Measurements from ENCODE around the gene ELP1.

The ELP1 gene

DNA sequence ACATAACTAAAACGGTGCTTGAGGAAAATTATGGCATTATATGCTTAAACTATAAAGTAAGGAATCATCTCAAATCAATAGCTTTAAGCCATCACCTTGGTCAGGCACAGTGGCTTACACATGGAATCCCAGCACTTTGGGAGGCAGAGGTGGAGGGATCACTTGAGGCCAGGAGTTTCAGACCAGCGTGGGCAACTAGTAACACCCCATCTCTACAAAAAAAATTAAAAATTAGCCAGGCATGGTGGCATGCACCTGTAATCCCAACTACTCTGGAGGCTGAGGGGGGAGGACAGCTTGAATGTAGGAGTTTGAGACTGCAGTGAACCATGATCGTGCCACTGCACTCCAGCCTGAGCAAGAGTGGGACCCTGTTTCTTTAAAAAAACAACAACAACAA, 49.2 kb downstream of the ELP1 start:
- H3K4me3 ChIP-seq (ENCODE audit: low read length in 2 of 2), result no peak overlapping the region
- no peaks in the 10 kb centered on the region for H3K4me1 ChIP-seq (ENCODE audit: control insufficient read depth, insufficient read depth, low read length)
- H3K9ac ChIP-seq (ENCODE audit: low read length in 2 of 2), result no peak overlapping the region
- no peak overlapping the region for H3K27ac ChIP-seq (ENCODE audit: low read length)
- peaks cover 24 to 27% of the 10 kb centered on the region in 2 donors for H3K36me3 ChIP-seq (ENCODE audit: control insufficient read depth in 2 of 2, insufficient read depth in 2 of 2, low read length in 2 of 2)
- H3K9me3 ChIP-seq (ENCODE audit: control insufficient read depth in 2 of 2, low read length in 2 of 2), result no peaks in the 10 kb centered on the region
- H3K27me3 ChIP-seq (ENCODE audit: control insufficient read depth in 1 of 2, insufficient read depth in 2 of 2, low read length in 2 of 2), result no peaks in the 10 kb centered on the region

- Histone ChIP-seq H3K36me3 (ENCODE audit: control insufficient read depth in 2 of 2, insufficient read depth in 2 of 2, low read length in 2 of 2) (peaks cover 33 to 35% of the 10 kb centered on the region in 2 donors), H3K4me1 (ENCODE audit: control insufficient read depth, insufficient read depth, low read length) (no peaks in the 10 kb centered on the region), H3K4me3 (ENCODE audit: low read length in 2 of 2) (no peak overlapping the region), H3K27ac (ENCODE audit: low read length) (no peak overlapping the region), H3K9ac (ENCODE audit: low read length in 2 of 2) (no peak overlapping the region), H3K27me3 (ENCODE audit: control insufficient read depth in 1 of 2, insufficient read depth in 2 of 2, low read length in 2 of 2) (no peaks in the 10 kb centered on the region), H3K9me3 (ENCODE audit: control insufficient read depth in 2 of 2, low read length in 2 of 2) (no peaks in the 10 kb centered on the region)
These were observed 50.8 kb downstream of the ELP1 start for GRCh38 chr9:108883085-108883484.

DNA sequence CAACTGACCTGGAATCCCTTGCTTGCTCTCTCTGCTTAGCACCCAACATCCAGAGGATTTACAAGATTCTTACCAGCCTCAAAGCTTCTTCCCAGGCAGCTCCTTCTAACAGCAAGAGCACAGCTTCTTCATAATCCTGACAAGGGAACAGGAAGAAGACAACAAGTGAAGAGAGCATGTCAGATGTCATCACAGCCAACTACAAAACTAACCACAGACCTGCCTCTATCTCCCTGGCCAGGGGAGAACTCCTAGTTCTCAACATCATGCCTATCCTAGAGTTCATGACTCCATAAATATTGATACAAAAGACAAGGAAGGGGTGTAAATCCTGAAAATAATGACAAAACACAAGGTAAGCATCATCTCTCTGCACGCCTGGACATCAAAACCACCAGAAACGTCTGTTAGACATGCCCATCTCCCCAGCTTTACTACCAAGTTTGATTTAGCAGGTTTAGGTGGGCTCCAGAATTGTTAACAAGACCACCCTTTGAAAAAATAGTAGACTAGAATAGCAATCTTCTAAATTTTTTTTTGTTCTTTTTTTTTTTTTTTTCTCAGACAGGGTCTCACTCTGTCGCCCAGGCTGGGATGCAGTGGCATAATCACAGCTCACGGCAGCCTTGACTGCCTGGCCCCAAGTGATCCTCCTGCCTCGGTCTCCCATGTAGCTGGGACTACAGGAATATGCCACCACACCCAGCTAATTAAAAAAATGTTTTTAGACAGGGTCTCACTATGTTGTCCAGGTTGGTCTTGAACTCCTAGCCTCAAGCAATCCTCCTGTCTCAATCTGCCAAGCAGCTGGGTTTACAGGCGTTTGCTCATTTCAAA, 51.7 kb downstream of the ELP1 start:
- H3K27me3 ChIP-seq (ENCODE audit: control insufficient read depth in 1 of 2, insufficient read depth in 2 of 2, low read length in 2 of 2), result no peaks in the 10 kb centered on the region
- no peak overlapping the region for H3K9ac ChIP-seq (ENCODE audit: low read length in 2 of 2)
- H3K27ac ChIP-seq (ENCODE audit: low read length), result no peak overlapping the region
- no peak overlapping the region for H3K4me3 ChIP-seq (ENCODE audit: low read length in 2 of 2)
- peaks cover 36 to 40% of the 10 kb centered on the region in 2 donors for H3K36me3 ChIP-seq (ENCODE audit: control insufficient read depth in 2 of 2, insufficient read depth in 2 of 2, low read length in 2 of 2)
- H3K4me1 ChIP-seq (ENCODE audit: control insufficient read depth, insufficient read depth, low read length), result no peaks in the 10 kb centered on the region
- H3K9me3 ChIP-seq (ENCODE audit: control insufficient read depth in 2 of 2, low read length in 2 of 2), result no peaks in the 10 kb centered on the region

- no peaks in the 10 kb centered on the region for H3K9me3 ChIP-seq (ENCODE audit: control insufficient read depth in 2 of 2, low read length in 2 of 2)
- H3K36me3 ChIP-seq (ENCODE audit: control insufficient read depth in 2 of 2, insufficient read depth in 2 of 2, low read length in 2 of 2), result peaks cover 42 to 45% of the 10 kb centered on the region in 2 donors
- no peak overlapping the region for H3K9ac ChIP-seq (ENCODE audit: low read length in 2 of 2)
These were observed 53.1 kb downstream of the ELP1 start for GRCh38 chr9:108880738-108881316.

GRCh38 chr9:108877524-108877923, 56.4 kb downstream of the ELP1 start:
- Histone ChIP-seq H3K9ac (ENCODE audit: low read length in 2 of 2) (no peak overlapping the region), H3K27ac (ENCODE audit: low read length) (no peak overlapping the region), H3K36me3 (ENCODE audit: control insufficient read depth in 2 of 2, insufficient read depth in 2 of 2, low read length in 2 of 2) (peaks cover 49 to 59% of the 10 kb centered on the region in 2 donors), H3K4me3 (ENCODE audit: low read length in 2 of 2) (no peak overlapping the region), H3K9me3 (ENCODE audit: control insufficient read depth in 2 of 2, low read length in 2 of 2) (no peaks in the 10 kb centered on the region), H3K4me1 (ENCODE audit: control insufficient read depth, insufficient read depth, low read length) (no peaks in the 10 kb centered on the region), H3K27me3 (ENCODE audit: control insufficient read depth in 1 of 2, insufficient read depth in 2 of 2, low read length in 2 of 2) (no peaks in the 10 kb centered on the region)

More at GRCh38 chr9:108880738-108881316, 53.1 kb downstream of the ELP1 start:
- H3K4me3 ChIP-seq (ENCODE audit: low read length in 2 of 2), result no peak overlapping the region
- no peaks in the 10 kb centered on the region for H3K4me1 ChIP-seq (ENCODE audit: control insufficient read depth, insufficient read depth, low read length)
- H3K27me3 ChIP-seq (ENCODE audit: control insufficient read depth in 1 of 2, insufficient read depth in 2 of 2, low read length in 2 of 2), result no peaks in the 10 kb centered on the region
- H3K27ac ChIP-seq (ENCODE audit: low read length), result no peak overlapping the region

- Histone ChIP-seq H3K9ac (ENCODE audit: low read length in 2 of 2) (no peak overlapping the region), H3K27me3 (ENCODE audit: control insufficient read depth in 1 of 2, insufficient read depth in 2 of 2, low read length in 2 of 2) (no peaks in the 10 kb centered on the region), H3K27ac (ENCODE audit: low read length) (no peak overlapping the region), H3K9me3 (ENCODE audit: control insufficient read depth in 2 of 2, low read length in 2 of 2) (no peaks in the 10 kb centered on the region), H3K36me3 (ENCODE audit: control insufficient read depth in 2 of 2, insufficient read depth in 2 of 2, low read length in 2 of 2) (peaks cover 50 to 58% of the 10 kb centered on the region in 2 donors), H3K4me1 (ENCODE audit: control insufficient read depth, insufficient read depth, low read length) (no peaks in the 10 kb centered on the region), H3K4me3 (ENCODE audit: low read length in 2 of 2) (no peak overlapping the region)
These were observed 57.5 kb downstream of the ELP1 start for GRCh38 chr9:108876425-108876824.

DNA sequence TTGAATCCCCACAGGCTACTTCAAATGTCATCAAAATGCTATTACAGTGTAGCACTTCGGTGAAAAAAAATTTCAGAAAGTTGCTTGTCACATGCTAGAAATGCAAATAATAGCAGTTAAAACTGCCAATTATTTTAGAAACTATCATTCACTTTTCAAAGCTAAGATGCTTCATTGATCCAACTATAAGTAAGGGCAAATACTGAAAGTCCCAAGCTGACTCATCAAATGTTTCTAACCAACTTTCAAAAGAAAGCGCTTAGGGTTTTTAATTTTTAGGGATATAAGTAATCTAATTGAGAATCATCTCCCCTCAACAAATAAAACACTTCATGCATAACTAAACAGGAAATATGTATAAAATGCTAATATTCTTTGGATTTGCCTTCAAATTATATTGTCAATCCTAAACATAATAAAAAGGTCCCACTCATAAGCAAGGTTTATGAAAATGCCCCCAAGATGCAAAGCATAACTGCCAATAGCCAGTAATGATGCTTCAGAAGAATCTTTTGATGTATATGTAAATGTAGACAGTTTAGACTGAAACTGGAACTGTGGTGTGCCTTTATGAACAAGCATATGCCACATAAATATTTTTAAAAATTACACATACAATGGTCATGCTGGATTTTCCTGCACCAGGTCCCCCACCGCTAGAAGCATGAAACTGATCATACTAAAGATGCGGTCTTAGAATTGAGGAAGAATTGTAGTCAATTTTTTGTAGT, 59.7 kb downstream of the ELP1 start:
- Histone ChIP-seq H3K9ac (ENCODE audit: low read length in 2 of 2) (no peak overlapping the region), H3K27ac (ENCODE audit: low read length) (no peak overlapping the region), H3K36me3 (ENCODE audit: control insufficient read depth in 2 of 2, insufficient read depth in 2 of 2, low read length in 2 of 2) (peaks cover 45 to 48% of the 10 kb centered on the region in 2 donors)

DNA sequence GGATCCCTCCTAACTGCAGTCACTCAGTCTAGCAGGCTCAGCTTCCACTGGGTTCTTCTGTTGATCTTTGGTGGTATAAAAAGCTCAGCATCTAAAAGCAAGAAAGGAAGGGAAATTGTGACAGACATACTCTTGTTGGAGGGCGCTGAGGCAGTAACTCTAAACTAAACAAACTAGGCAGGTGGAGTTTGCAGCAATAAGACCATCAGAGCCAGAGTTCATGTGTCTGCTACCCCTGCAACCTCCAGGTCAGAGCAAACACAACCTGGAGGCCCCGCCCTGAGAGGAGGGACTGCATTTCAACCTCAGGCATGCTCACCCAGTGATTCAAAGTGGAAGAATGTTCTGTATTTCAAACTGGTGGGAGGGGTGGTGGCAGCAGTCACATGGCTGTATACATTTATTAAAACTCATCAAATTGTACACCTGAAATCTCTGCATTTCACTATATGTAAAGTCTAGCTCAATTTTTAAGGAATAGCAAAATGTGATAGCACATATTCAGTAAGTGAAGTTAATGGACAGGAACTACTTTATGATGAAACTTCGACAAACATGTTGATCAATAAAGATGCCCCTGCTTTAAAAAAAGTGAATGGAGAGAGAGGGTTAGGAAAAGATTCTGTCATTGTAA, 64.7 kb downstream of the ELP1 start:
- Histone ChIP-seq H3K9ac (ENCODE audit: low read length in 2 of 2) (no peak overlapping the region), H3K9me3 (ENCODE audit: control insufficient read depth in 2 of 2, low read length in 2 of 2) (no peaks in the 10 kb centered on the region), H3K27ac (ENCODE audit: low read length) (no peak overlapping the region), H3K4me3 (ENCODE audit: low read length in 2 of 2) (no peak overlapping the region), H3K36me3 (ENCODE audit: control insufficient read depth in 2 of 2, insufficient read depth in 2 of 2, low read length in 2 of 2) (peaks cover 20 to 21% of the 10 kb centered on the region in 2 donors), H3K4me1 (ENCODE audit: control insufficient read depth, insufficient read depth, low read length) (no peaks in the 10 kb centered on the region), H3K27me3 (ENCODE audit: control insufficient read depth in 1 of 2, insufficient read depth in 2 of 2, low read length in 2 of 2) (no peaks in the 10 kb centered on the region)

More for the DNA sequence above, 59.7 kb downstream of the ELP1 start:
- Histone ChIP-seq H3K4me3 (ENCODE audit: low read length in 2 of 2) (no peak overlapping the region), H3K4me1 (ENCODE audit: control insufficient read depth, insufficient read depth, low read length) (no peaks in the 10 kb centered on the region), H3K9me3 (ENCODE audit: control insufficient read depth in 2 of 2, low read length in 2 of 2) (no peaks in the 10 kb centered on the region), H3K27me3 (ENCODE audit: control insufficient read depth in 1 of 2, insufficient read depth in 2 of 2, low read length in 2 of 2) (no peaks in the 10 kb centered on the region)

GRCh38 chr9:108867829-108868228, 66.1 kb downstream of the ELP1 start:
- no peaks in the 10 kb centered on the region for H3K27me3 ChIP-seq (ENCODE audit: control insufficient read depth in 1 of 2, insufficient read depth in 2 of 2, low read length in 2 of 2)
- peaks cover 12 to 18% of the 10 kb centered on the region in 2 donors for H3K36me3 ChIP-seq (ENCODE audit: control insufficient read depth in 2 of 2, insufficient read depth in 2 of 2, low read length in 2 of 2)
- H3K9me3 ChIP-seq (ENCODE audit: control insufficient read depth in 2 of 2, low read length in 2 of 2), result no peaks in the 10 kb centered on the region
- no peak overlapping the region for H3K27ac ChIP-seq (ENCODE audit: low read length)
- H3K4me3 ChIP-seq (ENCODE audit: low read length in 2 of 2), result no peak overlapping the region
- H3K4me1 ChIP-seq (ENCODE audit: control insufficient read depth, insufficient read depth, low read length), result no peaks in the 10 kb centered on the region
- H3K9ac ChIP-seq (ENCODE audit: low read length in 2 of 2), result no peak overlapping the region

- H3K9ac ChIP-seq (ENCODE audit: low read length in 2 of 2), result no peak overlapping the region
- no peak overlapping the region for H3K4me3 ChIP-seq (ENCODE audit: low read length in 2 of 2)
- H3K27ac ChIP-seq (ENCODE audit: low read length), result no peak overlapping the region
- H3K27me3 ChIP-seq (ENCODE audit: control insufficient read depth in 1 of 2, insufficient read depth in 2 of 2, low read length in 2 of 2), result no peaks in the 10 kb centered on the region
- H3K4me1 ChIP-seq (ENCODE audit: control insufficient read depth, insufficient read depth, low read length), result no peaks in the 10 kb centered on the region
- H3K36me3 ChIP-seq (ENCODE audit: control insufficient read depth in 2 of 2, insufficient read depth in 2 of 2, low read length in 2 of 2), result peaks cover 11 to 18% of the 10 kb centered on the region in 2 donors
- H3K9me3 ChIP-seq (ENCODE audit: control insufficient read depth in 2 of 2, low read length in 2 of 2), result no peaks in the 10 kb centered on the region
These were observed 66.8 kb downstream of the ELP1 start for GRCh38 chr9:108867116-108867515.

Measured in stomach smooth muscle (tissue), 2 donors.